ENCODE data around the gene ATP8A1. TPM values are rescaled to one million over a fixed set of nuclear protein-coding genes. Genes with fewer than 3 reads are reported as not detected.

ATP8A1 gene
- total and polyA plus RNA-seq, 4 donors: 39.0 to 247 (median 83.1) TPM

- H3K4me3 ChIP-seq (ENCODE audit: low read depth, low read length): no peak overlapping the region
- peak in 2 of 6 donors; percentile 19 to 62 for DNase-seq (ENCODE audit: low read depth in 4 of 6, low spot score in 6 of 6)
- no peaks in the 10 kb centered on the region for H3K27me3 ChIP-seq (ENCODE audit: control insufficient read depth, insufficient read depth, low read length)
- no peaks in the 10 kb centered on the region for H3K36me3 ChIP-seq (ENCODE audit: control insufficient read depth, insufficient read depth, low read length)
- no peak overlapping the region for H3K27ac ChIP-seq (ENCODE audit: low read depth, low read length)
- H3K4me1 ChIP-seq (ENCODE audit: control insufficient read depth, insufficient read depth, low read length): no peaks in the 10 kb centered on the region
- no CpG with 5 or more reads among the region's 2 CpGs for WGBS (ENCODE audit: insufficient coverage)
- no peaks in the 10 kb centered on the region for H3K9me3 ChIP-seq (ENCODE audit: control insufficient read depth, insufficient read depth, low read length)
Observed at GRCh38 chr4:42673082-42673425, 16.1 kb upstream of the ATP8A1 start.

DNA sequence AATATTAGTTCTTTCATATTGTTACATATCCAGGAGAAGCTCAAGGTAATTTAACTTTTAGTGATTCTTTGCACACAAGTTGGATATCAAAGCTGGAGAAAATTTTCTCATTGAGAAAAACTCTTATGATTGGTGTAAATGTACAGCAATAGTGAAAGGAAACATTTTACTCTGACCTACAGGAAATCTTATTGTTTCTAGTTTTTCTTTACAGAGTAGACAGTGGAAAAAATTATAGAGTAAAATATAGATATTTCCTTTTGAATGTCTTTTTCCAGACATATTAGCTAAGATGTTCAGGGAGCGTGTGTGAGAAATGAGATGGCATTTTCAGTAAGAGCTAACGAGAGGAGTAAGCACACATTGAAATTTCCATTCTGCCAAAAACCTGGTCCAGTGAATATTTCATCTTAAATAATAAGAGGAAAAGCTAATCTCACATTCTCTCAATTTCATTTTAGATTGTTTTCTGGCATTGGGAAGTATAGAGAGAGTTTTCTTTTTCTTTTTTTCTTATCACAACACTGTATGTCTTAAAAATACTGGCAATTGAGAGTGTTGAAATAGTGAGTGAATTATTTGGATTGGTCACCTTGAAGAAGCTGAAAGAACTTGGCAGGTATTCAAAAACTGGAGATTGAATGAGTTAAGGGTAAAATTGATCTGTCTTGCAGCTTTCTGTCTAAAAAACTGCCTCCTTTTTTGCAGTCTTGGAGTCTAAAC, 15.6 kb upstream of the ATP8A1 start:
- no peak for DNase-seq (ENCODE audit: low read depth in 4 of 6, low spot score in 6 of 6)
- Histone ChIP-seq H3K4me1 (ENCODE audit: control insufficient read depth, insufficient read depth, low read length) (no peaks in the 10 kb centered on the region), H3K4me3 (ENCODE audit: low read depth, low read length) (no peak overlapping the region), H3K9me3 (ENCODE audit: control insufficient read depth, insufficient read depth, low read length) (no peaks in the 10 kb centered on the region), H3K36me3 (ENCODE audit: control insufficient read depth, insufficient read depth, low read length) (no peaks in the 10 kb centered on the region), H3K27ac (ENCODE audit: low read depth, low read length) (no peak overlapping the region), H3K27me3 (ENCODE audit: control insufficient read depth, insufficient read depth, low read length) (no peaks in the 10 kb centered on the region)
- no CpG with 5 or more reads among the region's 2 CpGs for WGBS (ENCODE audit: insufficient coverage)

DNA sequence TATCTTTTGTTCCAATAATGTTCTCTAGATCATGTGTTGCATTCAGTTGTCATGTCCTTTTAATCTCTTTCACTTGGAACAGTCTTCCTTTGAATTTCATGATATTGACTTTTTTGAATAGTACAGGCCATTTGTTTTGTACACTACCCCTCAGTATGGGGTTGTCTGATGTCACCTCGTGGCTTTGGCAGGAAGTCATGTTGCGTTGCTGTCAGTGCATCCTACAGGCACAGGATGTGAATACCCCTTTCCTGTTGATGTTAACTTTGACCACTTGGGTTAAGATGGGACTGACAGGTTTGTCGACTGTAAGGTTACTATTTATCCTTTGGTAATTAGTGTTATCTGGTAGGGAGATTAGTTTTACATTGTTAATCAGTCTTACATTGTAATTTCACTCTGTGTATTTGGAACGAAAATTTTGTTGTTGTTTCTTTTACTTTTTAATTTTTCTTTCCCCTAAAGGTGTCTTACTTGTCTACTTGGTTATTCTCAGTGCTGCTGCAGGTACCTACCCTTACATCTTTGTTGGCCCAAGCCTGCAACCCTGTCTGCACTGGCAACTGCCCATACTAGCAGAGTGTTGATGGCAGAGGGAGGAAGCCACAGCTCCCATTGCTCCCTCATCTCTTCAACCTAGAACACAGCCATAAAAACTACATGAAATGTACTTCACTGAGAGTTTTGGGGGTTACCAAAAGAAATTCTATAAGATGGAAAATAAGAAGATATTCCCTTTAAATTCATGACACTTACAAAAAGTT, 14.7 kb upstream of the ATP8A1 start:
- Histone ChIP-seq H3K4me3 (ENCODE audit: low read depth, low read length) (no peak overlapping the region), H3K36me3 (ENCODE audit: control insufficient read depth, insufficient read depth, low read length) (no peaks in the 10 kb centered on the region), H3K27me3 (ENCODE audit: control insufficient read depth, insufficient read depth, low read length) (no peaks in the 10 kb centered on the region), H3K9me3 (ENCODE audit: control insufficient read depth, insufficient read depth, low read length) (no peaks in the 10 kb centered on the region), H3K4me1 (ENCODE audit: control insufficient read depth, insufficient read depth, low read length) (no peaks in the 10 kb centered on the region), H3K27ac (ENCODE audit: low read depth, low read length) (no peak overlapping the region)
- 56% methylated on average over 2 of the region's 4 CpGs for WGBS (ENCODE audit: insufficient coverage)
- DNase-seq (ENCODE audit: low read depth in 4 of 6, low spot score in 6 of 6): no peak

DNA sequence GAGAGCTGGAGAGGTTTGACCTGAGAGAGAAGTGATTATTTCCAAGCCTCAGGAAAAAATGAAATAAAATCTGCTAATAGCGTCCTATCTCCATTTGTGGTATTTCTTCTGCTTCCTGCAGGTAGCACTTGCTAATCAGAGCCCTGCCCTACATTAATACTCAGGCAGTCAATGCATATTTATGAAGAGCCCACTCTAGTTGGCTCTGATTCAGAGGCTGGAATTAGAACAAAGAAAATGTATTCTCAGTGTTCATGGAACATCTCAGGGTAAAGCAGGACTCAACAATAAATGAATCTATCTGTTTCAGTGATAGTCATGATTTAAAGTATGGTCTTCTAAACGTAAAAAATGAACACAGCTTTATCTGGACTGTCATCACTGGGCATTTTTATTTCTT, 1.4 kb upstream of the ATP8A1 start:
- Histone ChIP-seq H3K4me1 (ENCODE audit: control insufficient read depth, insufficient read depth, low read length) (peaks cover 16% of the 10 kb centered on the region), H3K27ac (ENCODE audit: low read depth, low read length) (peak overlapping the region; percentile 91), H3K27me3 (ENCODE audit: control insufficient read depth, insufficient read depth, low read length) (no peaks in the 10 kb centered on the region), H3K36me3 (ENCODE audit: control insufficient read depth, insufficient read depth, low read length) (no peaks in the 10 kb centered on the region), H3K4me3 (ENCODE audit: low read depth, low read length) (no peak overlapping the region), H3K9me3 (ENCODE audit: control insufficient read depth, insufficient read depth, low read length) (no peaks in the 10 kb centered on the region)
- no CpG with 5 or more reads among the region's 2 CpGs for WGBS (ENCODE audit: insufficient coverage)
- peak in 2 of 6 donors; percentile 60 to 70 for DNase-seq (ENCODE audit: low read depth in 4 of 6, low spot score in 6 of 6)

DNA sequence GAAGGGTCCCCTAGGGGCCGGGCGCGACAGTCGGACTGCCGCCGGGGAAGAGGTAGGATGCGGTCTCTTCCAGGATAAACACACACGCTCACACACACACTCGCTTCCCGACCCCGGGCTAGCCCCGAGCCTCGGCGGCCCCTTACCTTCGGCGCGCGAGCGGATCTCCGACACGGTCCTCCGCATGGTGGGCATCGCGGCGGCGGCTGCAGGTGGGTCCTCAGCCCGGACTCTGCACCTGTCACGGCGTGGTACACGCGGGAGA, 294 bp downstream of the ATP8A1 start:
- H3K4me1 ChIP-seq (ENCODE audit: control insufficient read depth, insufficient read depth, low read length): peaks cover 16% of the 10 kb centered on the region

GRCh38 chr4:42655921-42656678, 805 bp downstream of the ATP8A1 start:
- Histone ChIP-seq H3K36me3 (ENCODE audit: control insufficient read depth, insufficient read depth, low read length) (no peaks in the 10 kb centered on the region), H3K4me3 (ENCODE audit: low read depth, low read length) (peak overlapping the region; percentile 59), H3K9me3 (ENCODE audit: control insufficient read depth, insufficient read depth, low read length) (no peaks in the 10 kb centered on the region), H3K27ac (ENCODE audit: low read depth, low read length) (peak overlapping the region; percentile 57), H3K4me1 (ENCODE audit: control insufficient read depth, insufficient read depth, low read length) (peaks cover 16% of the 10 kb centered on the region), H3K27me3 (ENCODE audit: control insufficient read depth, insufficient read depth, low read length) (no peaks in the 10 kb centered on the region)
- under 1% methylated on average over 38 of the region's 39 CpGs for WGBS (ENCODE audit: insufficient coverage)
- peak in 3 of 6 donors; percentile 33 to 80 (median 75) for DNase-seq (ENCODE audit: low read depth in 4 of 6, low spot score in 6 of 6)

More for the DNA sequence above, 294 bp downstream of the ATP8A1 start:
- peak in 1 of 6 donors; percentile 22 for DNase-seq (ENCODE audit: low read depth in 4 of 6, low spot score in 6 of 6)
- H3K9me3 ChIP-seq (ENCODE audit: control insufficient read depth, insufficient read depth, low read length): no peaks in the 10 kb centered on the region
- H3K4me3 ChIP-seq (ENCODE audit: low read depth, low read length): peak overlapping the region; percentile 59
- WGBS (ENCODE audit: insufficient coverage): 0% methylated on average over 31 of the region's 31 CpGs
- no peaks in the 10 kb centered on the region for H3K36me3 ChIP-seq (ENCODE audit: control insufficient read depth, insufficient read depth, low read length)
- H3K27ac ChIP-seq (ENCODE audit: low read depth, low read length): peak overlapping the region; percentile 57
- H3K27me3 ChIP-seq (ENCODE audit: control insufficient read depth, insufficient read depth, low read length): no peaks in the 10 kb centered on the region

GRCh38 chr4:42655269-42655637, 1.7 kb downstream of the ATP8A1 start:
- no peak overlapping the region for H3K27ac ChIP-seq (ENCODE audit: low read depth, low read length)
- peak overlapping the region; percentile 59 for H3K4me3 ChIP-seq (ENCODE audit: low read depth, low read length)
- H3K36me3 ChIP-seq (ENCODE audit: control insufficient read depth, insufficient read depth, low read length): no peaks in the 10 kb centered on the region
- H3K27me3 ChIP-seq (ENCODE audit: control insufficient read depth, insufficient read depth, low read length): no peaks in the 10 kb centered on the region
- H3K9me3 ChIP-seq (ENCODE audit: control insufficient read depth, insufficient read depth, low read length): no peaks in the 10 kb centered on the region
- peaks cover 16% of the 10 kb centered on the region for H3K4me1 ChIP-seq (ENCODE audit: control insufficient read depth, insufficient read depth, low read length)
- WGBS (ENCODE audit: insufficient coverage): 40% methylated on average over 1 of the region's 1 CpG
- no peak for DNase-seq (ENCODE audit: low read depth in 4 of 6, low spot score in 6 of 6)

DNA sequence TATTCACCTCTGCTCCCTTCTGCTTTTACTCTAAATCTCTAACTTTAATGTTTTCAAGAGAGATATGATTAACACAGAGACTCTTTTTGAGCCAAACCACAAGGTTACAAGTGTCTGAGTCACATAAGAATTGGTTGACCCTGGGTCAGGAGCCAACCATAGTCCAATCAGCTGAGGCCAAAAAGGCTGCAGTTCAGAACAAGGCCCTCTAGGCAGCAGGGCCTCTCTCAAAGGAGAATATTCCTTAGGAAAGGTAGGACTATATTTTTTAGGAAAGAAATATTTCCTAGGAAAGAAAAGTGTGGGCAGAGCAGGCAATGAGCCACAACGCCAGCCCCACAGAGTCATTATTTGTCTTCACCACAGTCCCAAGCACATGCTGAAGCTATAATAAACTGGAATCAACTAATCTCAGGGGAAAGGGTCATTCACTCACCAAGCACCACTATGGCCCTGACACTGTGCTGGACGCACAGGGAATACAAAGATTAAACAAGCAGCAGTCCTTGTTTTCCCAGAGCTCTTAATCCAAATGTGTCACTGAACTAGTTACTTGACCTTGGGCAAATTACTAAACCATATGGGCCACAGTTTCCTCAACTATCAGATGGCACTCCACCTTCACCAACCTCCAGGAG, 2.2 kb downstream of the ATP8A1 start:
- DNase-seq (ENCODE audit: low read depth in 4 of 6, low spot score in 6 of 6): no peak
- Histone ChIP-seq H3K9me3 (ENCODE audit: control insufficient read depth, insufficient read depth, low read length) (no peaks in the 10 kb centered on the region), H3K27me3 (ENCODE audit: control insufficient read depth, insufficient read depth, low read length) (no peaks in the 10 kb centered on the region), H3K36me3 (ENCODE audit: control insufficient read depth, insufficient read depth, low read length) (no peaks in the 10 kb centered on the region), H3K27ac (ENCODE audit: low read depth, low read length) (no peak overlapping the region), H3K4me1 (ENCODE audit: control insufficient read depth, insufficient read depth, low read length) (peaks cover 16% of the 10 kb centered on the region), H3K4me3 (ENCODE audit: low read depth, low read length) (peak overlapping the region; percentile 59)
- 56% methylated on average over 1 of the region's 2 CpGs for WGBS (ENCODE audit: insufficient coverage)

GRCh38 chr4:42653626-42654560, 3.0 kb downstream of the ATP8A1 start:
- Histone ChIP-seq H3K36me3 (ENCODE audit: control insufficient read depth, insufficient read depth, low read length) (no peaks in the 10 kb centered on the region), H3K9me3 (ENCODE audit: control insufficient read depth, insufficient read depth, low read length) (no peaks in the 10 kb centered on the region), H3K4me3 (ENCODE audit: low read depth, low read length) (no peak overlapping the region), H3K27ac (ENCODE audit: low read depth, low read length) (no peak overlapping the region), H3K4me1 (ENCODE audit: control insufficient read depth, insufficient read depth, low read length) (peaks cover 16% of the 10 kb centered on the region), H3K27me3 (ENCODE audit: control insufficient read depth, insufficient read depth, low read length) (no peaks in the 10 kb centered on the region)
- WGBS (ENCODE audit: insufficient coverage): 75% methylated on average over 6 of the region's 8 CpGs
- no peak for DNase-seq (ENCODE audit: low read depth in 4 of 6, low spot score in 6 of 6)

All from spinal cord (tissue), 10 donors.